ENCODE measurements around the gene SPATC1L.

- TF ChIP-seq CTCF (conservative IDR thresholded peaks at IDR 0.05; ENCODE audit: low read length) (no peak), EZH2phosphoT487 (IDR thresholded peaks at IDR 0.05; ENCODE audit: borderline replicate concordance, low read depth, low read length) (no peak)
Measured at GRCh38 chr21:46155514-46156377, 28.5 kb downstream of the SPATC1L start, which contains the start of gene FTCD.

All from OCI-LY7 (cell line).